22Rv1 (cell line): ENCODE data around the gene GID4.

ENCODE experiments used
- H3K27ac ChIP-seq: fragments of 450-650 bp; 2 replicates; pipeline ENCODE4 v1.5.1; 2017
- CTCF ChIP-seq: fragments of 450-650 bp; IDR thresholded peaks from 2 replicates; pipeline ENCODE4 v1.5.1; 2017; ENCODE audit warnings: mild to moderate bottlenecking
- ZFX ChIP-seq: fragments of 450-650 bp; IDR thresholded peaks from 2 replicates; pipeline ENCODE4 v1.6.1; 2017; ENCODE audit warnings: antibody characterized with exemption, borderline replicate concordance

The GID4 gene

GRCh38 chr17:18099516-18099915 lies 60.3 kb downstream of the GID4 start:
- H3K27ac ChIP-seq = no peak overlapping the region
- TF ChIP-seq ZFX (no peak), CTCF (no peak)

- H3K27ac ChIP-seq = no peak overlapping the region
- TF ChIP-seq ZFX (no peak), CTCF (no peak)
Observed at GRCh38 chr17:18100616-18101015, 61.4 kb downstream of the GID4 start.

- H3K27ac ChIP-seq = no peak overlapping the region
- TF ChIP-seq CTCF = no peak
- no peak for TF ChIP-seq ZFX
Observed at GRCh38 chr17:18101828-18102227, 62.6 kb downstream of the GID4 start.

GRCh38 chr17:18102640-18103039 lies 63.4 kb downstream of the GID4 start:
- no peak overlapping the region for H3K27ac ChIP-seq
- TF ChIP-seq CTCF (no peak), ZFX (no peak)

- H3K27ac ChIP-seq = no peak overlapping the region
- no peak for TF ChIP-seq ZFX
- TF ChIP-seq CTCF = no peak
Observed at GRCh38 chr17:18105027-18105426, 65.8 kb downstream of the GID4 start.

- no peak for TF ChIP-seq CTCF
- no peak for TF ChIP-seq ZFX
- no peak overlapping the region for H3K27ac ChIP-seq
Observed at GRCh38 chr17:18105595-18105994, 66.4 kb downstream of the GID4 start.

GRCh38 chr17:18106211-18106610 lies 67.0 kb downstream of the GID4 start:
- no peak for TF ChIP-seq ZFX
- TF ChIP-seq CTCF = no peak
- H3K27ac ChIP-seq = no peak overlapping the region
